HFFc6 (cell line): ENCODE measurements around the gene SCYGR7. TPM values are rescaled to one million over a fixed set of nuclear protein-coding genes. Genes with fewer than 3 reads are reported as not detected.
A peak's percentile ranks its signal among the peaks of the same experiment; 100 is the strongest.

Experiments
- DNase-seq: peaks from one replicate; pipeline ENCODE4 v3.0.0-alpha.2; 2018
- H3K27ac Mint-ChIP-seq: 2 replicates; pipeline ENCODE4 v1.8.0; 2020; ENCODE audit warnings: mild to moderate bottlenecking, mixed read lengths
- H3K27me3 Mint-ChIP-seq: 2 replicates; pipeline ENCODE4 v1.8.0; 2021; ENCODE audit warnings: mild to moderate bottlenecking, moderate library complexity, mixed read lengths; ENCODE audit not compliant: insufficient read depth
- H3K36me3 Mint-ChIP-seq: 2 replicates; pipeline ENCODE4 v1.8.0; 2021; ENCODE audit warnings: low read depth, mixed read lengths
- H3K4me1 Mint-ChIP-seq: 2 replicates; pipeline ENCODE4 v1.8.0; 2020; ENCODE audit warnings: low read depth, mixed read lengths
- H3K4me3 Mint-ChIP-seq: 2 replicates; pipeline ENCODE4 v1.8.0; 2020; ENCODE audit warnings: mild to moderate bottlenecking, moderate library complexity, mixed read lengths
- H3K9me3 Mint-ChIP-seq: 2 replicates; pipeline ENCODE4 v1.8.0; 2020; ENCODE audit warnings: mild to moderate bottlenecking, mixed read lengths
- total RNA-seq, 6 experiments: library from RNA; stranded (reverse); fragmentation: NEBNext Ultra II Directional; extraction: Animal tissue kit (Norgen Biotek cat#: 25700); gene quantifications; 2 replicates in 1 of 6; 3 replicates in 5 of 6; pipeline ENCODE4 v1.2.3, GENCODE V29; 2021
- TF ChIP-seq, protein P1 (sequence below): fragments of 200-600 bp; sonication (generic); IDR thresholded peaks from 2 replicates; pipeline ENCODE4 v1.5.0; 2021; ENCODE audit warnings: antibody characterized with exemption, mild to moderate bottlenecking

SCYGR7 gene
- total RNA-seq, 6 experiments from 2014 or later, result not detected

DNA sequence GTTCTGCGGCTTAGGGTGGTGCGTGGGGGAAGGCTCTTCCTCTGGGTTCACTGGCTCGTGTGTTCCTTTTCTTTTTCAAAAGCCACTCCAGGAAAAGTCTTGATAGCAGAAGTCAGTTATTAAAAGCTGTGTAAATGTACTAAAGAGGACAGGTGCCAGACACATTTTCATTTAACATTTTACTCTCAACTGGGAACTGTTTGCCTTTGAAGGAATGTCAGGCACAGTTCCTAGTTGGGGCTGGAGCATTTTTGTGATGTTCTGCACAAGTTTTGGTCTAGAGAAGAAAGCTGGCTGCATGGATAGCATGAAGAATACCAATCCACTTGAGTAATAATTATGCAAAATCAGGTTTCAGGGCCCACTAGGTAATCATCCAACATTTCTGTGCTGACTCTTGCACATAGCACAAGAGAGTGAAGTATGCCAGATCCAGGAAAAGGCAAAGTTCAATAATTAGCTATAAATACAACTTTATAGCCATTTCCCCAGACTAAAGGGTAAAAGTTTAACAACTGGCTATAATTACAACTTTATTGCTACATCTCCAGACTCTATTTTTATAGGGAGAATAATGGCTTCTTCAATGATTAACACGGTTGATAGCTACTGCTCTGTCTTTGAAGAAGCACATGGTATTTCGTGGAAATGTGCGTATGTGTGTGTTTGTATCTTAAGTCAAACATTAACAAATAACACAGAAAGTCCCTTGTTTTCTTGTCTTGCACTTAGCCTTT is 33.8 kb downstream of the SCYGR7 start:
- Mint-ChIP-seq H3K4me3 (no peak overlapping the region), H3K27ac (no peak overlapping the region), H3K4me1 (peaks cover 23% of the 10 kb centered on the region), H3K9me3 (no peaks in the 10 kb centered on the region), H3K27me3 (peaks cover 7% of the 10 kb centered on the region), H3K36me3 (no peaks in the 10 kb centered on the region)
- TF ChIP-seq, protein P1, sequence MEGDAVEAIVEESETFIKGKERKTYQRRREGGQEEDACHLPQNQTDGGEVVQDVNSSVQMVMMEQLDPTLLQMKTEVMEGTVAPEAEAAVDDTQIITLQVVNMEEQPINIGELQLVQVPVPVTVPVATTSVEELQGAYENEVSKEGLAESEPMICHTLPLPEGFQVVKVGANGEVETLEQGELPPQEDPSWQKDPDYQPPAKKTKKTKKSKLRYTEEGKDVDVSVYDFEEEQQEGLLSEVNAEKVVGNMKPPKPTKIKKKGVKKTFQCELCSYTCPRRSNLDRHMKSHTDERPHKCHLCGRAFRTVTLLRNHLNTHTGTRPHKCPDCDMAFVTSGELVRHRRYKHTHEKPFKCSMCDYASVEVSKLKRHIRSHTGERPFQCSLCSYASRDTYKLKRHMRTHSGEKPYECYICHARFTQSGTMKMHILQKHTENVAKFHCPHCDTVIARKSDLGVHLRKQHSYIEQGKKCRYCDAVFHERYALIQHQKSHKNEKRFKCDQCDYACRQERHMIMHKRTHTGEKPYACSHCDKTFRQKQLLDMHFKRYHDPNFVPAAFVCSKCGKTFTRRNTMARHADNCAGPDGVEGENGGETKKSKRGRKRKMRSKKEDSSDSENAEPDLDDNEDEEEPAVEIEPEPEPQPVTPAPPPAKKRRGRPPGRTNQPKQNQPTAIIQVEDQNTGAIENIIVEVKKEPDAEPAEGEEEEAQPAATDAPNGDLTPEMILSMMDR, result no peak
- DNase-seq, result peak; percentile 3

DNA sequence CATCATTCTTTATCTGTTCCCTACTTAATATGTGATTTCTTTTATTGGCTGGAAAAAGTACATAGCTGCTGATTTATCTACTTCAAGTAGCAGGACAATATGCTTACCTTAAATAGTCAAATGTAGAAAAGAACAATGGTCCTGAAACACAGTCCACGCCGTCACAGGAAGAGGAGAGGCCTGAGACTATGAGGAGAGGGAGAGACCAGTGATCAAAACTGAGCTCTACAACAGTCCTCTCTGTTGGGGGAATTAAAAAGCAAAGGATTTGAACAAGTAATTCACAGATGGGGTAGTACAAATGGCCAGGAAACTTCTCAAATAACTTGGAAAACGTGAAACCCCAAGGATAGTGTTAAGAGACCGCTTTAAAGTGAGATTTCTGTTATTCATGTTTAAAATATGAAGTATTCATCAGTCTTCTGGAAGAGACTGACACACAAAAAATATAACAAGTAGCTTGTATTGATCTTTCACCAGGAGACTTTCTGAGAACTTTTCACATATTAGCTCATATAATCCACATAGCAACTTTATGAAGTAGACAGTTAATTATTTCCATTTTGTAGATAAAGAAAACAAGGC is 37.7 kb downstream of the SCYGR7 start:
- Mint-ChIP-seq H3K27ac (peak overlapping the region; percentile 9; the same call in 1 of the 2 replicates), H3K27me3 (peaks cover 5% of the 10 kb centered on the region), H3K9me3 (no peaks in the 10 kb centered on the region), H3K4me3 (no peak overlapping the region), H3K36me3 (no peaks in the 10 kb centered on the region), H3K4me1 (peaks cover 23% of the 10 kb centered on the region)
- no peak for DNase-seq
- TF ChIP-seq, protein P1, result no peak

DNA sequence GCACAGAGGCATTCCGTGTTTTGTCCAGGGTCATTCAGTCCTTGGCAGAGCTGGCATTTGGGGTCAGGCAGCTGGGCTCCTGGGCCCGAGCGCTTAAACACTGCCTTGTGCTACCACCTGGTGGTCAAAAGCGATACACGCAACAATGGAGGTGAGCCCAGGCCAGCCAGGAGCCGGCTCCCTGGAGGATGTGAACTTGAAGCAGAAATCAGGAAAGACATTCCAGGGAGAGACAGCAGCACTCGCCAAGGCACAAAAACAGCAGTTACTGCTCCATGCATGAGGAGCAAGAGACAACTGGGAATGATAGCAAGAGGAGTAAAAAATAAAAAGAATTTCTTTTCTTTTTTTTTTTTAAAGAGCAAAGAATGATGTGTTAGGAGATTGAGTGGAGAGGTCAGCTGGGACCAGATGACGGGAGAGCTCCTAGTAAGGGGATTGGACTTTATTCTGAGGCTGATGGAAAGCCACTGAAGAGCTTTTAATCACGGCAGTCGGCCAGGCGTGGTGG is 38.3 kb downstream of the SCYGR7 start:
- no peaks in the 10 kb centered on the region for H3K9me3 Mint-ChIP-seq
- TF ChIP-seq, protein P1, result peak; percentile 95
- no peak overlapping the region for H3K27ac Mint-ChIP-seq
- H3K36me3 Mint-ChIP-seq, result no peaks in the 10 kb centered on the region
- DNase-seq, result peak; percentile 60
- H3K4me1 Mint-ChIP-seq, result peaks cover 23% of the 10 kb centered on the region
- peaks cover 5% of the 10 kb centered on the region for H3K27me3 Mint-ChIP-seq
- H3K4me3 Mint-ChIP-seq, result no peak overlapping the region

DNA sequence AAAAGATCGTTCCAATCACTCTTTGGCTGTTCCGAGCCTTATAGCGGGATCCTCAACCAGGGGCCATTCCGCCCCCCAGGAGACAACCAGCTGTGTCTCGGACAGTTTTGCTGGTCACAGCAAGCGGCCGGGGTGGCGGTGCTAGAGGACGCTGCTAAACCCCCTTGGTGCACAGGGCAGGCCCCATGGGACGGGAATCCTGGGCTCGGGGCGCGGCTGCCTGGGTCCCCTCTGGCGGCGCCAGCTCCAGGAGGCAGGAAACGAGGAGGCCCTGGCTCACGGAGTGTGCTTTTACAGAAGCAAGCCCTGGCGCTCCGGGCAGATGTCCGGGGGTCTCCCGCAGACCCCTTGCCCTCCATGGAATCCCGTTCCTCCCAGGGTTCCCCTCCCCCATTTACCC is 39.7 kb downstream of the SCYGR7 start:
- H3K4me3 Mint-ChIP-seq, result no peak overlapping the region
- no peaks in the 10 kb centered on the region for H3K9me3 Mint-ChIP-seq
- no peaks in the 10 kb centered on the region for H3K36me3 Mint-ChIP-seq
- peaks cover 3% of the 10 kb centered on the region for H3K27me3 Mint-ChIP-seq
- no peak for DNase-seq
- no peak overlapping the region for H3K27ac Mint-ChIP-seq
- peaks cover 11% of the 10 kb centered on the region for H3K4me1 Mint-ChIP-seq
- TF ChIP-seq, protein P1, result no peak

DNA sequence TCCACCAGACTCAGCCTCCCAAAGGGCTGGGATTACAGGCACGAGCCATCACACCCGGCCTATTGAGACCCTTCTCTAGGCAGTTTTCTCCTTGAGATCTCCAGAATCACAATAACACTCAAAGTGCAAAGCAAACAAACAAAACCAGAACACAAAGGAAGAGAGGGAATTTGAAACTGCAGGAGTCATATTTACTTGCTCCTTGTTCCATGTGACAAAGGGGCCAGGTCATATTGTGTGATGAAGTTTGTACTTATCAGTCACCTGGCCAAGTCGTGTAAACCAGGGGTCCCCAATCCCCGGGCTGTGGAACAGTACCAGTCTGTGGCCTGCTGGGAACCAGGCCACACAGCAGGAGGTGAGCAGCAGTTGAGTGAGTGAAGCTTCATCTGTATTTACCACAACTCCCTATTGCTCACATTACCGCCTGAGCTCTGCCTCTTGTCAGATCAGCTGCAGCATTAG is 44.1 kb downstream of the SCYGR7 start:
- no peaks in the 10 kb centered on the region for H3K9me3 Mint-ChIP-seq
- H3K4me1 Mint-ChIP-seq, result no peaks in the 10 kb centered on the region
- TF ChIP-seq, protein P1, result no peak
- H3K27ac Mint-ChIP-seq, result no peak overlapping the region
- no peak overlapping the region for H3K4me3 Mint-ChIP-seq
- no peak for DNase-seq
- H3K27me3 Mint-ChIP-seq, result peaks cover 3% of the 10 kb centered on the region
- H3K36me3 Mint-ChIP-seq, result no peaks in the 10 kb centered on the region
